NT2/D1 (cell line): ENCODE results near the gene LLGL2.

Source experiments
- DNase-seq: peaks from one replicate; pipeline ENCODE4 v3.0.0-alpha.2; 2011; ENCODE audit warnings: low read depth, low spot score
- H3K27me3 ChIP-seq: 2 replicates; pipeline ENCODE4 v1.6.0; 2011; ENCODE audit warnings: mild to moderate bottlenecking; ENCODE audit not compliant: insufficient read length, insufficient read depth
- H3K36me3 ChIP-seq: 2 replicates; pipeline ENCODE4 v1.6.1; 2011; ENCODE audit warnings: mild to moderate bottlenecking, low read length, mixed read lengths; ENCODE audit not compliant: insufficient read depth, insufficient read length
- H3K4me1 ChIP-seq: 2 replicates; pipeline ENCODE4 v1.5.1; 2011; ENCODE audit not compliant: insufficient read depth, insufficient read length
- H3K4me3 ChIP-seq: 2 replicates; pipeline ENCODE4 v1.5.1; 2011; ENCODE audit warnings: low read depth; ENCODE audit not compliant: insufficient read length
- H3K9ac ChIP-seq: 2 replicates; pipeline ENCODE4 v1.6.0; 2011; ENCODE audit warnings: low read depth; ENCODE audit not compliant: insufficient read length
- H3K9me3 ChIP-seq: 2 replicates; pipeline ENCODE4 v1.5.1; 2011; ENCODE audit warnings: mild to moderate bottlenecking, low read length; ENCODE audit not compliant: insufficient read depth
- SUZ12 ChIP-seq: IDR thresholded peaks from 2 replicates; pipeline ENCODE4 v1.6.1; 2011; ENCODE audit not compliant: insufficient read length, insufficient read depth; ENCODE audit errors: extremely low read depth
- YY1 ChIP-seq: IDR thresholded peaks from 2 replicates; pipeline ENCODE4 v1.6.1; 2011; ENCODE audit not compliant: insufficient read length, insufficient read depth
- ZNF274 ChIP-seq: IDR thresholded peaks from 2 replicates; pipeline ENCODE4 v1.6.1; 2011; ENCODE audit warnings: mild to moderate bottlenecking, low read depth, low read length

Gene LLGL2

DNA sequence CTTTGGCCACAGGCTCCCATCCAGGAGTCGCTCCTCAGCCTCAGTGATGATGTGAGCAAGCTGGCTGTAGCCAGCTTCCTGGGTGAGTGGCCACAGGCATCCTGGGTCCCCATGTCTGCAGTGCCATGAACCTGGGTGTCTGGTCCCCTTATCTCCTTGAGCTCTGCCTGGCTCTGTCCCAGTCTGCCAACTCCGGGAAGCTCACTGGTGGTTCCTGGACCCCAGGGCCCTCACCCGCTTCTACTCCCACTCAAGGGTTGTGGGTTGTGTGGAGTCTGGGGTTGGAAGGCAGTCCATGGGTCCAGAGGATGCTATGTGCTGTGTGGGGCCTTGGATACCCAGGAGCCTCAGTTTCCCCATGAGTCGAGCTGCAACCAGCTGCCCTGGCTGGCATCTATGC, 96.0 kb downstream of the LLGL2 start:
- DNase-seq, result no peak
- Histone ChIP-seq H3K4me3 (no peak overlapping the region), H3K9me3 (no peaks in the 10 kb centered on the region), H3K4me1 (peaks cover 32% of the 10 kb centered on the region), H3K27me3 (no peaks in the 10 kb centered on the region), H3K9ac (no peak overlapping the region), H3K36me3 (peaks cover 17% of the 10 kb centered on the region)
- no peak for TF ChIP-seq ZNF274
- no peak for TF ChIP-seq SUZ12
- TF ChIP-seq YY1, result no peak

DNA sequence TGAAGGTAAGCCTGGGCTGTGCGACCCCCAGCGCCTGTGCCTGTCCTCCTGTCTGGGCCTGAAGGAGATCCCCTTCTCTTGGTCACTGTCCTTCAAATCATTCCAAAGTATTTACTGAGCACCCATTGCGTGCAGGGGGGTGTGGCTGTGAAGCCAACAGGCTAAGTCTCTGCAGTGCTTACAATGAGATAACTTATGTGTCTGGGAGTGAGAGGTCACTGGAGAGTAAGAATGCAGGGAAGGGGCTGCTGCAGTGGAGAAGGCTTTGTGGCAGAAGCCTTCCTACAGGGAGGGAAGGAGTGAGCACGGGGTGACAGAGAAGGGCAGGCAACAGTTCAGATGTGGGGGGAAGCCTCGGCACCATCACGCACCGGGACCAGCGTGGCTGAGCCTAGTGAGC, 96.6 kb downstream of the LLGL2 start:
- Histone ChIP-seq H3K4me3 (no peak overlapping the region), H3K9me3 (no peaks in the 10 kb centered on the region), H3K27me3 (no peaks in the 10 kb centered on the region), H3K9ac (no peak overlapping the region), H3K36me3 (peaks cover 22% of the 10 kb centered on the region), H3K4me1 (peaks cover 32% of the 10 kb centered on the region)
- TF ChIP-seq ZNF274 (no peak), YY1 (no peak), SUZ12 (no peak)
- DNase-seq, result no peak

DNA sequence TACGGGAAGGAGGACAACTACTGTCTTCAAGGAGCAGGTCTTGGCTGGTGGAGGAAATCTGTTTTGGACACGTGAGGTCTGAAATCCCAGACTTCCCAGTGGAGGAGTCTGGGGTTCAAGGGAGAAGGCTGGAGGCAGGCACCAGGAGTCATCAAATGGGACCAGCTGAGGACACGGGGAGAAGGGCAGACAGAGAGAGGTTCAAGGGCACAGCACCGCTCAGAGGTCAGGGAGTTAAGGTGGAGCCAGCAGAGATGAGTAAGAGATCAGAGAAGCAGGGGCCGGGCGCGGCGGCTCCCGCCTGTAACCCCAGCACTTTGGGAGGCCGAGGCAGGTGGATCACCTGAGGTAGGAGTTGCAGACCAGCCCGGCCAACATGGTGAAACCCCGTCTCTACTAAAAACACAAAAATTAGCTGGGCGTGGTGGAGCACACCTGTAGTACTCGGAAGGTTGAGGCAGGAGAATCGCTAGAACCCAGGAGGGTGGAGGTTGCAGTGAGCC, 97.3 kb downstream of the LLGL2 start:
- H3K9me3 ChIP-seq, result no peaks in the 10 kb centered on the region
- peaks cover 32% of the 10 kb centered on the region for H3K4me1 ChIP-seq
- peaks cover 27% of the 10 kb centered on the region for H3K36me3 ChIP-seq
- DNase-seq, result no peak
- no peak overlapping the region for H3K9ac ChIP-seq
- no peaks in the 10 kb centered on the region for H3K27me3 ChIP-seq
- no peak overlapping the region for H3K4me3 ChIP-seq
- TF ChIP-seq SUZ12 (no peak), ZNF274 (no peak), YY1 (no peak)

DNA sequence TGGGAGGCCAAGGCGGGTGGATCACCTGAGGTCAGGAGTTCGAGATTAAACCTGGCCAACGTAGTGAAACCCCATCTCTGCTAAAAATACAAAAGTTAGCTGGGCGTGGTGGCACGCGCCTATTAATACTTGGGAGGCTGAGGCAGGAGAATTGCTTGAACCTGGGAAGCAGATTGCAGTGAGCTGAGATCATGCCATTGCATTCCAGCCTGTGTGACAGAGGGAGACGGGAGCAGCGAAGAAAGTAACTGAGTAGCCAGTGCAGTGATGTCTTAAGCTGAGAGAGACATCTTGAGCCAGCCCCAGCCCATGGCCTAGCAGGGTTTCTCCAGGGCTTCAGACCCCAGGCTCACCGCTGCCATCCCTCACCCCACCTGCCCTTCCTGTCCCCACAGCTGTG, 97.9 kb downstream of the LLGL2 start:
- DNase-seq, result no peak
- H3K9me3 ChIP-seq, result no peaks in the 10 kb centered on the region
- TF ChIP-seq YY1, result no peak
- no peak for TF ChIP-seq SUZ12
- TF ChIP-seq ZNF274, result no peak

DNA sequence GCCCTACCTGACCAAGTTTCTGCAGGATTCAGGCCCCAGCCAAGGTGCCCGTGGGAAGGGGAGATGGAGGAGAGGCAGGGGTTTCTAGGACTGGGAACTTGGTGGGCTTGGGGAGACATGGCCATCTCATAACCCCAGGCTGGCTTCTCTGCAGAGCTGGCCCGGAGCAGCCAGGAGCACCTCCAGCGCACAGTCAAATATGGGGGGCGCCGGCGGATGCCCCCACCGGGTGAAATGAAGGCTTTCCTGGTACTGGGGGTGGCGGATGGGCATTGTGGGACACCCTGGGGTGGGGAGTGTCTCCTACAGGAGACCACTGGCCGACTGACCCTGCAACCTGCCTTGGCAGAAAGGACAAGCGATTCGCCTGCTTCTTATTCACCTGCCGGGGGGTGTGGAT, 98.5 kb downstream of the LLGL2 start:
- Histone ChIP-seq H3K4me3 (no peak overlapping the region), H3K4me1 (peaks cover 34% of the 10 kb centered on the region), H3K36me3 (peaks cover 38% of the 10 kb centered on the region), H3K27me3 (no peaks in the 10 kb centered on the region), H3K9me3 (no peaks in the 10 kb centered on the region), H3K9ac (no peak overlapping the region)
- TF ChIP-seq YY1, result no peak
- no peak for TF ChIP-seq SUZ12
- TF ChIP-seq ZNF274, result no peak
- no peak for DNase-seq

More for the DNA sequence above, 97.9 kb downstream of the LLGL2 start:
- Histone ChIP-seq H3K9ac (no peak overlapping the region), H3K4me1 (peaks cover 34% of the 10 kb centered on the region), H3K27me3 (no peaks in the 10 kb centered on the region), H3K4me3 (no peak overlapping the region), H3K36me3 (peaks cover 33% of the 10 kb centered on the region)
